Ovary (tissue), 3 donors: ENCODE data around the gene MRPL4.

ENCODE experiments used
- CTCF ChIP-seq, 3 donors: fragments of 450-650 bp in 2 of 3; fragments of 200-600 bp in 1 of 3; IDR thresholded peaks; one replicate each; pipeline versions ENCODE4 v1.5.1 to v1.8.0; 2016 to 2022; ENCODE audit warnings: antibody characterized with exemption in 3 of 3, mild to moderate bottlenecking in 1 of 3
- EP300 ChIP-seq: sonication (generic); formaldehyde crosslinking; IDR thresholded peaks from one replicate; pipeline ENCODE4 v1.6.1; 2017; ENCODE audit warnings: antibody characterized with exemption
- POLR2A ChIP-seq: fragments of 450-650 bp; IDR thresholded peaks from one replicate; pipeline ENCODE4 v1.6.1; 2017; ENCODE audit warnings: antibody characterized with exemption, mild to moderate bottlenecking, moderate library complexity
- donor health status: DM: no; HTN: no; CAD: no.

- TF ChIP-seq POLR2A (no peak), CTCF (IDR thresholded peaks at IDR 0.05) (no peak), EP300 (no peak)
Measured at GRCh38 chr19:10228393-10228792, 23.6 kb upstream of the MRPL4 start.
